ENCODE measurements around the gene DNAJB9.

DNAJB9 gene

GRCh38 chr7:108581655-108582491 is 12.2 kb downstream of the DNAJB9 start:
- DNase-seq (ENCODE audit: low read depth): no peak
- no peak for TF ChIP-seq CTCF (conservative IDR thresholded peaks at IDR 0.05; ENCODE audit: control insufficient read depth, insufficient read depth, low read depth, low read length)
- no peak overlapping the region for H3K4me3 ChIP-seq (ENCODE audit: control insufficient read depth, low read depth, low read length)

- no peak overlapping the region for H3K4me3 ChIP-seq (ENCODE audit: control insufficient read depth, low read depth, low read length)
- TF ChIP-seq CTCF (conservative IDR thresholded peaks at IDR 0.05; ENCODE audit: control insufficient read depth, insufficient read depth, low read depth, low read length): no peak
- DNase-seq (ENCODE audit: low read depth): no peak
Observed at GRCh38 chr7:108584211-108584610, 14.5 kb downstream of the DNAJB9 start.

GRCh38 chr7:108585843-108586242 is 16.2 kb downstream of the DNAJB9 start:
- no peak for DNase-seq (ENCODE audit: low read depth)
- TF ChIP-seq CTCF (conservative IDR thresholded peaks at IDR 0.05; ENCODE audit: control insufficient read depth, insufficient read depth, low read depth, low read length): no peak
- H3K4me3 ChIP-seq (ENCODE audit: control insufficient read depth, low read depth, low read length): no peak overlapping the region

- H3K4me3 ChIP-seq (ENCODE audit: control insufficient read depth, low read depth, low read length): no peak overlapping the region
- TF ChIP-seq CTCF (conservative IDR thresholded peaks at IDR 0.05; ENCODE audit: control insufficient read depth, insufficient read depth, low read depth, low read length): no peak
- DNase-seq (ENCODE audit: low read depth): no peak
Observed at GRCh38 chr7:108586274-108586710, 16.6 kb downstream of the DNAJB9 start.

- no peak for TF ChIP-seq CTCF (conservative IDR thresholded peaks at IDR 0.05; ENCODE audit: control insufficient read depth, insufficient read depth, low read depth, low read length)
- no peak overlapping the region for H3K4me3 ChIP-seq (ENCODE audit: control insufficient read depth, low read depth, low read length)
- DNase-seq (ENCODE audit: low read depth): no peak
Observed at GRCh38 chr7:108589199-108589598, 19.5 kb downstream of the DNAJB9 start.

GRCh38 chr7:108589874-108590273 is 20.2 kb downstream of the DNAJB9 start:
- DNase-seq (ENCODE audit: low read depth): no peak
- H3K4me3 ChIP-seq (ENCODE audit: control insufficient read depth, low read depth, low read length): no peak overlapping the region
- TF ChIP-seq CTCF (conservative IDR thresholded peaks at IDR 0.05; ENCODE audit: control insufficient read depth, insufficient read depth, low read depth, low read length): no peak

All from fibroblast of mammary gland (primary cell).